Suppressor macrophage treated with lipopolysaccharide for 4 hours (primary cell): Measurements from ENCODE around the gene CCL8.

Source experiments
- DNase-seq: peaks from one replicate; pipeline ENCODE4 v3.0.0-alpha.2; 2020

Gene CCL8

GRCh38 chr17:34368196-34368945 lies 49.1 kb downstream of the CCL8 start:
- peak; percentile 86 for DNase-seq

DNA sequence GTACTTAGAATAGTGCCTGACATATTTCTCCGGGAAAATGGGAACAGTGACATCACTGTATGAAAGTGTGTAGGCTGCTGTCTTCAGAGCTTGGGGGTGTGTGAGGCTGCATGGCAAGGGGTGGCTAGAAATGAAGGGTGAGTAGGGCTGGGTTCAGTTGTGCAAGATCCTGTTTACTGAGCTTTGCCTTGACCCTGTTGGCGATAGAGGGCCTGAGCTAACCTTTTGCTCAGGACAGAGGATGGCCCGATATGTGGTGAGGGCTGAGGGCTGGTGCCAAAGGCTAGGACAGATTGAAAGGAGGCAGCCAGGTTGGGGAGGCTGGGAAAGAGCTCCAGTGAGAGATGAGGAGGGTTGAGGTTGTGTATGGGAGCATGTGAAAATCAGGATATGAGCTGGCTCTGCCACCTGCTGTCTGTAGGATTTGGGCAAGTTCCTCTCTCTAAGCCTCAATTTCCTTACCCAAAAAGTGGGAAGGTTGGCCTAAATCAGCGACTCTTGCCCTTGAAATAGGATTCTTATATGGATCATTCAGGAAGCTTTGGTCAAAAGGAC lies 49.8 kb downstream of the CCL8 start:
- DNase-seq, result no peak

- DNase-seq, result no peak
Measured at GRCh38 chr17:34369571-34369970, 50.3 kb downstream of the CCL8 start.

DNA sequence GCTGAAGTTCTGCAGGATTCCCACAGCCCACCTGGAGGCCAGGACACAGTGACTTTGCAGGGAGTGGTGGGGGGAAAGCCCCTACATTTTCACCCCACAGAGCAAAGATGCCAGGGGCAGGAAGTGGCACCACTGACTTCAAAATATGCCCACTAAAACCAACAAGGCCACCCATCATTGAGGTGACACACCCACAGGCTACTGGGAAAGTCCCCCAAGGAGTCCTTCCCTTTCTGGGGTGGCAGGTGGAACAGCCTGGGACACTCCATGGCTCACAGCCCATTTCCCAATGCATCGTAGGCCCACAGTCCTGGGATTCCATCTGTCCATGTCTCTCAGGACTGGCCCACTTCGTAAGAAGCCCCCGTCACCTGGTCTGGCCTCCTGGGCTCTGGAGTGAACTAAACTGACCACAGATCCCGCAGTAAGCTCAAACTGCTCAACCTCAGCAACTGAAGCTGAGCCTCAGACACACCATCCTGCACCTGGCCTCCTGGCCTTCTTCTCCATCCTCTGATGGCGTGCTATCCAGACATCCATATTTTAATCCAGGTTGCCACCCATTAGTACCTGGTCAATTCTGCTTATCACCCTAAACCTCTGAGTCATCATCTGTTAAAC lies 51.3 kb downstream of the CCL8 start:
- no peak for DNase-seq

DNA sequence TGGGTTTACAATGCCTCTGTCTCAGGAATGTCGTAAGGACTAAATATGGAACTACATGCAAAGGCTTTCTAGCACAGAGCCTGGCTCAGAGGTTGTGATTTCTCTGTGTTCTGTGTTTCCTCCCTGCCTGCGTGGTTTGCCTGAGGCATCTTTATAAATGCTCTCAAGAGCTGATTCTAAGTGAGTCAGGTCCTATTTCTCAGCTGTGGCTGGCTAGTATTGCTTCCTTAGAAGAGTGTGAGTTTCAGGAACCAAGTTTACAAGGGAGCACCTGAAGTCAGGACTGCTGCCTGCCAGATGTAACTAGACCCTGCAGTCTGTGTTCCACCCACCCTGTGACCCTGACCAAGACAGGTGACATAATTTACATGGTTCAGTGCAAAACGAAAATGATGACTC lies 51.8 kb downstream of the CCL8 start:
- peak; percentile 76 for DNase-seq
